Stimulated activated CD8-positive, alpha-beta memory T cell treated with anti-CD3 and anti-CD28 coated beads, Interleukin-2, amount 100 ng/mL, for 1 hour (primary cell): Measurements from ENCODE around the gene ANKRD11.
"Not testable (repeated sequence)": the region's sequence is repeated elsewhere in the genome, so short reads cannot be mapped to it uniquely, and the experiment has no call there.

Source experiments
- DNase-seq, 2 donors: peaks; one replicate each; pipeline ENCODE4 v3.0.0-alpha.2; 2020; ENCODE audit warnings: low read depth in 2 of 2

Gene ANKRD11

GRCh38 chr16:89331371-89332109 is 158.8 kb downstream of the ANKRD11 start:
- no peak for DNase-seq

- no peak for DNase-seq
Measured at GRCh38 chr16:89330177-89330856, 160.0 kb downstream of the ANKRD11 start.

GRCh38 chr16:89329830-89330176 is 160.6 kb downstream of the ANKRD11 start:
- DNase-seq, result not testable (repeated sequence)

- not testable (repeated sequence) for DNase-seq
Measured at GRCh38 chr16:89328412-89329400, 161.7 kb downstream of the ANKRD11 start.

GRCh38 chr16:89326721-89327120 is 163.6 kb downstream of the ANKRD11 start:
- DNase-seq, result no peak

- DNase-seq, result no peak
Measured at GRCh38 chr16:89325861-89326471, 164.4 kb downstream of the ANKRD11 start.

- no peak for DNase-seq
Measured at GRCh38 chr16:89324056-89325010, 166.0 kb downstream of the ANKRD11 start.

GRCh38 chr16:89323120-89323960 is 167.0 kb downstream of the ANKRD11 start:
- no peak for DNase-seq

- no peak for DNase-seq
Measured at GRCh38 chr16:89322321-89323119, 167.8 kb downstream of the ANKRD11 start.

GRCh38 chr16:89320782-89321501 is 169.4 kb downstream of the ANKRD11 start:
- no peak for DNase-seq

GRCh38 chr16:89319886-89320781 is 170.2 kb downstream of the ANKRD11 start:
- no peak for DNase-seq

- no peak for DNase-seq
Measured at GRCh38 chr16:89319631-89319885, 170.8 kb downstream of the ANKRD11 start.

GRCh38 chr16:89318871-89319630 is 171.3 kb downstream of the ANKRD11 start:
- no peak for DNase-seq

- DNase-seq, result no peak
Measured at GRCh38 chr16:89318430-89318758, 172.0 kb downstream of the ANKRD11 start.

- DNase-seq, result no peak
Measured at GRCh38 chr16:89317729-89318429, 172.5 kb downstream of the ANKRD11 start.

- no peak for DNase-seq
Measured at GRCh38 chr16:89317101-89317671, 173.2 kb downstream of the ANKRD11 start.
